IMR-90 (cell line): Measurements from ENCODE around the gene MEOX2. TPM values are rescaled to one million over a fixed set of nuclear protein-coding genes. Genes with fewer than 3 reads are reported as not detected.

Experiments
- ATAC-seq: fragments of 200-7000 bp; cut with Tn5 transposase; 2 replicates; pipeline ENCODE4 v1.9.1; 2020; ENCODE audit warnings: low read depth, mild to moderate bottlenecking, moderate library complexity
- BruUV-seq: library from RNA; stranded (reverse); fragments of 400-500 nt; replicated peaks from 2 replicates; lab custom pipeline; 2021; lab: Mats Ljungman, UMichigan
- CTCF ChIA-PET: fragments of 300-600 bp; formaldehyde crosslinking; extraction: SDS; loops from one replicate; lab custom pipeline; 2021; ENCODE audit warnings: antibody characterized with exemption; lab: Yijun Ruan, JAX
- POLR2A ChIA-PET: fragments of 300-600 bp; sonication (Branson Sonifier 250); formaldehyde crosslinking; loops from one replicate; lab custom pipeline; 2022; ENCODE audit warnings: antibody characterized with exemption; ENCODE audit not compliant: unreplicated experiment; lab: Charles Lee
- DNase-seq: peaks from one replicate; pipeline ENCODE4 v3.0.0; 2013
- H2AFZ ChIP-seq: replicated peaks from 2 replicates; pipeline ENCODE3; 2013; ENCODE audit warnings: low read length, mild to moderate bottlenecking; ENCODE audit not compliant: poor library complexity
- H2AK5ac ChIP-seq: 2 replicates; pipeline ENCODE4 v1.6.1; 2013; ENCODE audit warnings: low read depth, low read length, inconsistent platforms
- H2AK9ac ChIP-seq: replicated peaks from 2 replicates; pipeline ENCODE3; 2013; ENCODE audit warnings: mild to moderate bottlenecking, low read depth, low read length, moderate library complexity; ENCODE audit not compliant: poor library complexity
- H2BK120ac ChIP-seq: 2 replicates; pipeline ENCODE4 v1.6.1; 2013; ENCODE audit warnings: low read depth, low read length, inconsistent platforms
- H2BK15ac ChIP-seq: 3 replicates; pipeline ENCODE4 v1.6.1; 2013; ENCODE audit warnings: low read depth, low read length, inconsistent platforms
- H2BK20ac ChIP-seq: 2 replicates; pipeline ENCODE4 v1.6.1; 2013; ENCODE audit warnings: low read depth, mild to moderate bottlenecking, inconsistent platforms, low read length, moderate library complexity
- H2BK5ac ChIP-seq: 2 replicates; pipeline ENCODE4 v1.6.1; 2013; ENCODE audit warnings: mild to moderate bottlenecking, low read depth, low read length, inconsistent platforms; ENCODE audit not compliant: poor library complexity, severe bottlenecking
- H3K14ac ChIP-seq: replicated peaks from 2 replicates; pipeline ENCODE4 v1.6.1; 2013; ENCODE audit warnings: low read depth, low read length, inconsistent platforms
- H3K18ac ChIP-seq: 2 replicates; pipeline ENCODE4 v1.6.1; 2013; ENCODE audit warnings: low read depth, low read length, control low read depth
- H3K23ac ChIP-seq: 2 replicates; pipeline ENCODE4 v1.6.1; 2013; ENCODE audit warnings: low read depth, low read length, inconsistent platforms
- H3K27ac ChIP-seq: 2 replicates; pipeline ENCODE4 v1.5.1; 2013; ENCODE audit warnings: mild to moderate bottlenecking, control low read depth, low read length; ENCODE audit not compliant: insufficient read depth
- H3K27me3 ChIP-seq: 2 replicates; pipeline ENCODE4 v1.6.1; 2013; ENCODE audit warnings: low read length; ENCODE audit not compliant: control insufficient read depth, insufficient read depth
- H3K36me3 ChIP-seq: 2 replicates; pipeline ENCODE4 v1.6.1; 2013; ENCODE audit warnings: low read length, mixed read lengths; ENCODE audit not compliant: control insufficient read depth, insufficient read depth
- H3K4ac ChIP-seq: 2 replicates; pipeline ENCODE4 v1.6.1; 2013; ENCODE audit warnings: low read depth, low read length, inconsistent platforms
- H3K4me1 ChIP-seq: 2 replicates; pipeline ENCODE4 v1.6.1; 2013; ENCODE audit warnings: low read length, mixed read lengths; ENCODE audit not compliant: control insufficient read depth, insufficient read depth
- H3K4me2 ChIP-seq: 2 replicates; pipeline ENCODE4 v1.6.1; 2013; ENCODE audit warnings: low read depth, mild to moderate bottlenecking, control low read depth, low read length, moderate library complexity
- H3K4me3 ChIP-seq: 2 replicates; pipeline ENCODE4 v1.5.1; 2013; ENCODE audit warnings: low read depth, mild to moderate bottlenecking, control low read depth, low read length, moderate library complexity; ENCODE audit not compliant: insufficient read depth
- H3K56ac ChIP-seq: 2 replicates; pipeline ENCODE4 v1.6.1; 2013; ENCODE audit warnings: low read length, inconsistent platforms; ENCODE audit not compliant: insufficient read depth; ENCODE audit errors: extremely low read depth
- H3K79me1 ChIP-seq, 2 experiments: 2 replicates each; pipeline ENCODE4 v1.6.1; 2013; ENCODE audit warnings: low read length in 2 of 2, inconsistent platforms in 1 of 2, low read depth in 1 of 2
- H3K9ac ChIP-seq: 2 replicates; pipeline ENCODE4 v1.6.1; 2013; ENCODE audit warnings: low read depth, low read length, control low read depth
- H3K9me1 ChIP-seq: 2 replicates; pipeline ENCODE4 v1.6.1; 2013; ENCODE audit warnings: low read length, inconsistent platforms; ENCODE audit not compliant: insufficient read depth
- H3K9me3 ChIP-seq: 2 replicates; pipeline ENCODE4 v1.6.1; 2013; ENCODE audit warnings: low read length; ENCODE audit not compliant: control insufficient read depth, insufficient read depth
- H4K20me1 ChIP-seq: 2 replicates; pipeline ENCODE4 v1.6.1; 2013; ENCODE audit warnings: low read length, inconsistent platforms; ENCODE audit not compliant: insufficient read depth
- H4K5ac ChIP-seq: 2 replicates; pipeline ENCODE4 v1.6.1; 2013; ENCODE audit warnings: mild to moderate bottlenecking, low read depth, low read length, control low read depth
- H4K8ac ChIP-seq, 2 experiments: 2 replicates each; pipeline ENCODE4 v1.6.1; 2013; ENCODE audit warnings: low read depth in 2 of 2, low read length in 2 of 2, control low read depth in 1 of 2, inconsistent platforms in 1 of 2
- H4K91ac ChIP-seq: 2 replicates; pipeline ENCODE4 v1.6.1; 2013; ENCODE audit warnings: low read depth, low read length, inconsistent platforms; ENCODE audit not compliant: insufficient read depth
- FOS ChIP-seq: fragments of 150-350 bp; IDR thresholded peaks from 2 replicates; pipeline ENCODE4 v1.6.1; 2016; ENCODE audit warnings: low read depth, low read length
- MAZ ChIP-seq: IDR thresholded peaks from 2 replicates; pipeline ENCODE4 v1.6.1; 2012; ENCODE audit warnings: low read depth, mild to moderate bottlenecking, low read length, improper control_type of control experiment, moderate library complexity, borderline replicate concordance
- RAD21 ChIP-seq: IDR thresholded peaks from 2 replicates; pipeline ENCODE4 v1.6.1; 2012; ENCODE audit warnings: low read length, improper control_type of control experiment
- SMC3 ChIP-seq: fragments of 150-350 bp; IDR thresholded peaks from 2 replicates; pipeline ENCODE4 v1.6.1; 2016; ENCODE audit warnings: low read depth, mild to moderate bottlenecking, antibody characterized with exemption, low read length, moderate library complexity
- WGBS, 2 experiments: methylation state at CpG; one replicate each; pipeline versions ENCODE4 v1.1.5 to v1.1.7; 2013; ENCODE audit warnings: missing lambda C conversion rate in 2 of 2; ENCODE audit not compliant: insufficient read length in 1 of 2; ENCODE audit errors: extremely low coverage in 2 of 2; 5-methylcytosine and 5-hydroxymethylcytosine counted together
- dilution Hi-C: fragments of 300-500 bp; cut with HindIII; formaldehyde crosslinking; loops from one replicate; pipeline ENCODE4 v1.14.3; 2018; ENCODE audit warnings: low sequenced_read_pairs; ENCODE audit not compliant: unreplicated experiment
- in situ Hi-C: fragments of 300-500 bp; cut with MboI; formaldehyde crosslinking; loops from 3 replicates; pipeline ENCODE4 v1.14.3; 2019; ENCODE audit warnings: low sequenced_read_pairs, inconsistent platforms, mixed read lengths
- intact Hi-C: fragments of 100-400 bp; cut with micrococcal nuclease; formaldehyde crosslinking; loops from 2 replicates; pipeline ENCODE4 v1.10.0; 2022
- polyA plus RNA-seq, 3 experiments: library from polyadenylated mRNA; depleted of rRNA; stranded (reverse); fragments of >200 nt; gene quantifications; 2 replicates each; pipeline ENCODE4 v1.2.3, GENCODE V29; 2012; ENCODE audit warnings: low replicate concordance in 1 of 3
- total RNA-seq: library from RNA; depleted of rRNA; stranded (reverse); fragments of >200 nt; gene quantifications from 2 replicates; pipeline ENCODE4 v1.2.3, GENCODE V29; 2012
- TF ChIP-seq, protein P1 (sequence below): fragments of 150-350 bp; IDR thresholded peaks from 2 replicates; pipeline ENCODE4 v1.6.1; 2016; ENCODE audit warnings: low read depth, mild to moderate bottlenecking, low read length, moderate library complexity, borderline replicate concordance
- TF ChIP-seq, protein P2 (sequence below): conservative IDR thresholded peaks from 2 replicates; pipeline ENCODE4 v1.5.1; 2012; ENCODE audit warnings: mild to moderate bottlenecking, low read depth, low read length, improper control_type of control experiment

MEOX2 gene
- total and polyA plus RNA-seq, 2 of the 4 experiments (the other 2 are of a cell fraction): under 0.01 TPM; not detected in 1

DNA sequence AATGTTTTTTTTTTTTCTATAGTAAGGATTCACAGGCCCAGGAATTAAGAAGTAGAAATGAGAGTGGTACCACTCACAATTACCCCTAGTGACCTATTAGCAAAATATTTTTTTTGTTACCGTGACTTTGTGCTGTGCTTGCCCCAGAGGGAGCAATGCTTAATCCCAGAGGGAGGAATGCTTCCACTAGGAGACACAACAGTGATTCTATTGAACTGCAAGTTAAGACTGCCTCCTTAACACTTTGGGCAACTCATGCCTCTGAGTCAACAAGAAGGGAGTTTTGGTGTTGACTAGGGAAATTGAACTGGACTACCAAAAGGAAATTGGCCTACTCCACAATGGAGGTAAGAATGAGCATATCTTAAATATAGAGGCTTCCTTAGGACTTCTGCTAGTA is 17.2 kb upstream of the MEOX2 start:
- Histone ChIP-seq H4K20me1 (no peaks in the 10 kb centered on the region), H3K4ac (no peak overlapping the region), H3K4me1 (no peaks in the 10 kb centered on the region), H4K8ac (no peak overlapping the region), H3K14ac (no peak overlapping the region), H3K27ac (no peak overlapping the region), H3K79me1 (no peaks in the 10 kb centered on the region), H3K9me3 (no peaks in the 10 kb centered on the region), H3K56ac (no peak overlapping the region), H2AK5ac (no peak overlapping the region), H3K9me1 (no peaks in the 10 kb centered on the region), H2AK9ac (no peak overlapping the region), H2BK120ac (no peak overlapping the region), H2BK5ac (no peak overlapping the region), H4K5ac (no peak overlapping the region), H3K27me3 (no peaks in the 10 kb centered on the region), H2BK15ac (no peak overlapping the region), H3K18ac (no peak overlapping the region), H2AFZ (no peak overlapping the region), H3K9ac (no peak overlapping the region), H4K91ac (no peak overlapping the region), H3K4me2 (no peak overlapping the region), H2BK20ac (no peak overlapping the region), H3K36me3 (no peaks in the 10 kb centered on the region), H3K23ac (no peak overlapping the region), H3K4me3 (no peak overlapping the region)
- TF ChIP-seq, protein P1, sequence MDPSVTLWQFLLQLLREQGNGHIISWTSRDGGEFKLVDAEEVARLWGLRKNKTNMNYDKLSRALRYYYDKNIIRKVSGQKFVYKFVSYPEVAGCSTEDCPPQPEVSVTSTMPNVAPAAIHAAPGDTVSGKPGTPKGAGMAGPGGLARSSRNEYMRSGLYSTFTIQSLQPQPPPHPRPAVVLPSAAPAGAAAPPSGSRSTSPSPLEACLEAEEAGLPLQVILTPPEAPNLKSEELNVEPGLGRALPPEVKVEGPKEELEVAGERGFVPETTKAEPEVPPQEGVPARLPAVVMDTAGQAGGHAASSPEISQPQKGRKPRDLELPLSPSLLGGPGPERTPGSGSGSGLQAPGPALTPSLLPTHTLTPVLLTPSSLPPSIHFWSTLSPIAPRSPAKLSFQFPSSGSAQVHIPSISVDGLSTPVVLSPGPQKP: no peak
- no peak for TF ChIP-seq RAD21
- TF ChIP-seq, protein P2, sequence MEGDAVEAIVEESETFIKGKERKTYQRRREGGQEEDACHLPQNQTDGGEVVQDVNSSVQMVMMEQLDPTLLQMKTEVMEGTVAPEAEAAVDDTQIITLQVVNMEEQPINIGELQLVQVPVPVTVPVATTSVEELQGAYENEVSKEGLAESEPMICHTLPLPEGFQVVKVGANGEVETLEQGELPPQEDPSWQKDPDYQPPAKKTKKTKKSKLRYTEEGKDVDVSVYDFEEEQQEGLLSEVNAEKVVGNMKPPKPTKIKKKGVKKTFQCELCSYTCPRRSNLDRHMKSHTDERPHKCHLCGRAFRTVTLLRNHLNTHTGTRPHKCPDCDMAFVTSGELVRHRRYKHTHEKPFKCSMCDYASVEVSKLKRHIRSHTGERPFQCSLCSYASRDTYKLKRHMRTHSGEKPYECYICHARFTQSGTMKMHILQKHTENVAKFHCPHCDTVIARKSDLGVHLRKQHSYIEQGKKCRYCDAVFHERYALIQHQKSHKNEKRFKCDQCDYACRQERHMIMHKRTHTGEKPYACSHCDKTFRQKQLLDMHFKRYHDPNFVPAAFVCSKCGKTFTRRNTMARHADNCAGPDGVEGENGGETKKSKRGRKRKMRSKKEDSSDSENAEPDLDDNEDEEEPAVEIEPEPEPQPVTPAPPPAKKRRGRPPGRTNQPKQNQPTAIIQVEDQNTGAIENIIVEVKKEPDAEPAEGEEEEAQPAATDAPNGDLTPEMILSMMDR: no peak
- TF ChIP-seq MAZ: no peak
- no peak for TF ChIP-seq SMC3
- TF ChIP-seq FOS: no peak
- ATAC-seq: no peak
- ChIA-PET CTCF (no interaction called here), POLR2A (no interaction called here)
- intact Hi-C loops: no loop called here
- BruUV-seq: no TSS peak
- in situ Hi-C loops: no loop called here
- no peak for DNase-seq
- no CpG with 5 or more reads among the region's 1 CpG for WGBS, 2 experiments
- dilution Hi-C loops: no loop called here
